A204.1 (cell line): ENCODE data around the gene CPS1.

Experiments
- FAIRE-seq: peaks from 2 replicates; lab custom pipeline; 2012; peaks lifted over from hg19 to GRCh38; lab: Jason Lieb, UNC

The CPS1 gene

DNA sequence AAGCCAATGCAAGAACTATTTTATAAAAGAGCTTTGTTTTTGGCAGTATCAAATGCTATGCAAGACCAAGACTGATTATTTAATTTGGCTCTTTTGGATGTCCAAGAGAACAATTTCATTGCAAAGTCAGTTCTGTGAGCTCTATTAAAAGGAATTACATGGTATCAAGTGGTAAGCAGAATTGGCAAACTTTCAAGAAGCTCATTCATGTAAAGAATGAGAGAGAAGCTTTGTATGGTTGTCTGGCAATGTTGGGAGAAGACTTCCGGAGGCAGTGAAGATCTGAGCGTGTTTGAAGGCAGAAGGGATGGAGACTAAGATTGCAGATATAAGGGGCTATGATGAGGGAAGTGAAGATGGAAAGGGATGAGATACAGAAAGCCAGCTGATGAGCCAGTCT lies 49.6 kb downstream of the CPS1 start:
- FAIRE-seq, result no peak

DNA sequence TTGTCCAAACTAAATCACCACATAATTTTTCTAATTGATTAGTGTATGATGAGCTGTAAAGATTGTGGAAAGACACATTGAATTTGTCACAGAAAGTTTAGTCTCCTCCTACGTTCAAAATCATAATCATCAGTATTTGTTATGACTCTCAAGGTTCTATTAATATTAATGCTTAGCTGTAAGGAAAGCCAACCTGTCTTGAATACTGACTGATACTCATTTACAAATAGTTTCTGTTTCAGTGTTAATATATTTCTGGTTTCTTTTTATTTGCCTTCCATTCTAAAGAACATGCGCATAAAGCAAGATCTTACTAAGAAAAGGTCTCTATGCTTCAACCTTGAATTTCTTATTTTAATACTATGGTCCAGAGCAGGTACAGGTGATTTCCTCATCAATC lies 55.1 kb downstream of the CPS1 start:
- no peak for FAIRE-seq

DNA sequence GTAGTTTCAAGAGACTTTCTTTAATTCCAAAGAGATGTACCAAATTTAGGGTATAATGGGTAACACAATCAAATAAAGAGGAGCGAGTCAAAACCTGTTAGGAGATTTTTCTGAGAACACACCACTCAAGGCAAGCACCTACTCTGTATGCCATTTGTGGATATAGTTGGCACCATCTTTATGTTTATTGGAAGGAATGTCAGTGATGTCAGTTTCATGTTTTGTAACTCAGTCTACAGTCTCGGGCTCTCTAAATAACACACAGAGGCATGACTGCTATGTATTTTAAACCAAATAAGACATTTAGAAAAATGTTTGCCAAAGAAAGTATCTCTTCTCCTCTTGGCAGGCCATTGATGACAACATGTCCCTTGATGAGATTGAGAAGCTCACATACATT lies 59.7 kb downstream of the CPS1 start:
- FAIRE-seq, result no peak

DNA sequence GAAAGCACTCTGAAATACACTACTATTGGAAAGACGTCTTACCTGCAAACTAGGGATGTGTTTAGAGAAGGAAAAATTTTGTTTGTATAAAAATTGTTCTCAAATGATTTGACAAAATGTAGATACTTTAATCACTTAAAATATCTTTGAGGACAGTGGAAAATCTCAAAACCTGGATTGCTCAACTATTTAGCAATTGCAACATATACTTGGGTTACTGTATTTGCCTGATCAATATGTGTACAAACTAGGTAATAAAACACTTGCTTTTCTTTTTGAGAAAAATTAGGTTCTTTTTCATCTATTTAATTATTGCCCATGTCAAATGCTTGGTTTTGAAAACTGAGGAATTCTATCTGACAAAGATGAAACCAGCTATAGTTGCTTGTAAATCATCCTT lies 60.9 kb downstream of the CPS1 start:
- no peak for FAIRE-seq

DNA sequence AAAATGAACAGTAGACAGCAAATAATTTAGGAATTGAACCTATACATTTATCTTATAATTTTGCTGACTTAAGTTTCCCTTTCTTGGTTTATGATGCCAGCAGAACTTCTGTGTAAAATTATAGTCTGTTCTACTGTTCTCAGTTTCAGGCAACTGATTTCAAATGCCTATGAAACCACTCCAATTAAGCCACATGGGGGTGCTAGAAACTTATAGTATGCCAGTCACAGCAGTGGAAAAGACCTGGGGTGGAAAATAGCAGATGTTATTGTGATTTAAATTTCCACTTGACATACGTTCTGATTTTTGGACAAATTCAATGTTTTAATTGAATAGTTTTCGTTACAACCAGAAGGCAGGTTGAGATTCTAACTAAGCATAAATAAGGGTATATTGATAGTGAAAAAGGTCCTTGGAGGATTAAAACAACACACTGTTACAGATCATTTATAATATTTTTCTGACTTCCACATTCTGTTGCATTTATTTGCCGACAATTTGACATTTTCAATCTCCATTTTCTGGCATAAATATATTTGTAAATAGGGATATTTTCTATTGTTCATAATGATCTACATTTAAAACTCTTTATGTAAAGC lies 61.4 kb downstream of the CPS1 start:
- peak; percentile 83 for FAIRE-seq

DNA sequence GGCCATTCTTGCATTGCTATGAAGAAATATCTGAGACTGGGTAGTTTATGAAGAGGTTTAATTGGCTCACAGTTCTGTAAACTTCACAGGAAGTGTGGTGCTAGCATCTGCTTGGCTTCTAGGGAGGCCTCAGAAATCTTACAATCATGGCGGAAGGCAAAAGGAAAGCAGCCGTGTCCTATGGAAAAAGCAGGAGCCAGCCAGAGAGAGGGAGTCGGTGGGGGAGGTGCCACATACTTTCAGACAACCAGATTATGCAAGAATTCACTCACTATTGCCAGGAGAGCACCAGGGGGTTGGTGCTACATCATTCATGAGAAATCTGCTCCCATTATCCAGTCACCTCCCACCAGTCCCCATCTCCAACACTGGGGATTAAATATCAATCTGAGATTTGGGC lies 64.1 kb downstream of the CPS1 start:
- FAIRE-seq, result no peak

DNA sequence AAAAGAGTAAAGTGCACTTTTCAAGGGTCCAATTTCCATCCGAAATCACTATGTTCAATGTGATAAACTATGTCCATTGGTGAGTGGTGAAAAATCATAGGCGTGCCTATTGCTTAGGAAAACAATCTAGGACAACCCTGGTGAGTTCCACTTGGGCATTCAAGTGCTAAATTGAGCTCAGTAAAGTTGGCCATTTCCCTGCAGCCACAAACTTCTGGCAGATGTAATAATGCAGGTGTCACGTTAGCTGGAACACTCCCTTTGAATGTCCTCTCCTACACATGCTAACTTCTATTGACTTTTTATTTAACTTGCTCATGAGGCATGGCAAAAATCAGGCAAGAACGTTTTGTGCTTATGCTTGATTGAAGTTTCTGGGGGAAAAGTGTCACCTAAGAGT lies 67.1 kb downstream of the CPS1 start:
- FAIRE-seq, result no peak

DNA sequence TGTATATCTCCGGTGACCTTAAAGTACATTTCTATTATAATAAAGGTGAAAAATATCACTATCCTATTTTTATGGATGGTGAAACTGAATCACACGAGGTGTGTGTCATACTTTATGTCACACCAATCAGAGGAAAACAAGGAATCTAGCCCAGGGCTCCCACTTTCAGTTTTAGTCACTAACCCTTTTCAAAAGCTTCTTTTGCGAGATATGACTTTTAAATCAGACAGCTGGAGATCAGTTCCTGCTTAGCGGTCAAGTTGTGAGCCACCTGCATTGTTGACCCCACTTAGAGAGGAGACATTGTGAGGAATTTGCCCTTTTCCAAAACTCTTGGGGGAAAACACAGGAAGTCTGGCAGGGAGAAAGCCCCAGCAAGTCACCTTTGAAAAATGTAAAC lies 70.5 kb downstream of the CPS1 start:
- FAIRE-seq, result no peak

DNA sequence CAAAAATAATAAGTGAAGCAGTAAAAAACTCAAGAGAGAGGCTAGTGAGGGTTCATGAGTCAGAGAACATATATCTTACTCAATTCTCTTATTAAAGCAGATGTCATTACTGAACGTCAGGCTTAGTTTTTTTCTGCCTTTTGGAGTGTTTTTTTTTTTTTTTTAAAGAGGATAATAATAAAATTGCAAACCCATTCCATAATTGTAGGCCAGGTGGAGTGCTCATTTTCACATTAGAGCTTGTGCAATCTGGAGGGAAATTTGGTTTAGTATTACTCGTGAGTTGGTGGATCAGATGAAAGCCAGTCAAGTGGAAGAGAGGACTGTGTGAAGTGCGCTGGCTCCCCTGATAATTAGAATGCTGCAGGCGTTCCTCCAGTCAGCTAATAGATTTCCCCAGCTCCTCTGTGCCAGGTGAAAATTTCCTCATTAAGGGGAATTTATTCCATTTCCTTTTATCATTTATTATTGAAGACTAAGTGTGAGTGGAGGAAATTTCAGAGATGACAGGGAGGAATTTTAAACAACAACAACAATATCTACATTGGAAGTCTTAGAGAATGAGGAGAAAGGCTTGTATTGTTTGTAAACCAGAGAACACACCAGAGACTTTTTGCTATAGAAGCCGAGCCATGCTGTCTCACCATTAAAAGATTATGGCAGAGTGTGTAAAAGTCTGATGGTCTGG lies 74.6 kb downstream of the CPS1 start:
- FAIRE-seq, result no peak

DNA sequence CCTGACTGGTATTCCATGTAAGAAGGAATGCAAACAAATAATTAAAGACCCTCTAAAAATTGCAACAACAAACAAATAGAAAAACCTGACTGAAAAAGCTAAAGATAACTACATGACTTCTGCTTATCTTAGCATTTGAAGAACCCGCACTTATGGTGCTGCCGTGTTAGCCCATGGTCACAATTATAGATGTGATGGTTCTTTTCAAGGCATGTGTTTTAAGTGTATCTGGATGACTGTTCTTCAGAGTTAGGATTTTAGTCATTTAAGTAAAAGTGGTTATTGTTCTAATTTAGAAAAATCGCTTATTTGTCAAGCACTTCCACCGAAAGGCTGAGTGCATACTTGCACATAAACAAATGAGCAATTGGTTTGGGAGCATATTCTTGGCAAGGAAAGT lies 77.3 kb downstream of the CPS1 start:
- FAIRE-seq, result no peak

DNA sequence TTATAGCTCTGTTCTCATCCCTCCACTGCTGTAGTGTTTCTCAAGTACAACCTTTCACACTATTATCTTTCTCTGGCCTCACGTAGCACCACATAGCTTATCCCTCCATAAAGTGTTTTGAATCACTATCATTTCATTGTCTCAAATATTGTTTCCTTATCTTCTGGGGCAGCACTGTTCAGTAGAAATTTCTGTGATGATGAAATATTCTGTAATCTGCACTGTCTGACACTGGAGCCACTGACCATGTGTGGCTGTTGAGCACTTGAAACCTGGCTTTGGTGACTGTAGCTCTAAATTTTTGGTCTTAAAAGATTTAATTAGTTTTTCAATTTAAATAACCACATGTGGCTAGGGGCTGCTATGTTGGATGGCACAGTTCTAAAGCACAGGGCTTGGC lies 78.9 kb downstream of the CPS1 start:
- no peak for FAIRE-seq

DNA sequence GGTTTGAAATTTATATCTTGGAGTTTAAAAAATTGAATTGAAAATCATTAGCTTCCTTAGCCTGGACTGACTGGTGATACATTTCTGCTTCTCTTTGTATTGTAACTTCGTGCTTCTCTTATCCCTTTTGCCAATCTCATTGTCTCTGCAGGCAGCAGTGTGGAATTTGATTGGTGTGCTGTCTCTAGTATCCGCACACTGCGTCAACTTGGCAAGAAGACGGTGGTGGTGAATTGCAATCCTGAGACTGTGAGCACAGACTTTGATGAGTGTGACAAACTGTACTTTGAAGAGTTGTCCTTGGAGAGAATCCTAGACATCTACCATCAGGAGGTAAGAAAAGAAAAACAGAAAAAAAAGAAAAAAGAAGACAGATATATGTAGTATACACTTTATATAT lies 85.9 kb downstream of the CPS1 start:
- no peak for FAIRE-seq

DNA sequence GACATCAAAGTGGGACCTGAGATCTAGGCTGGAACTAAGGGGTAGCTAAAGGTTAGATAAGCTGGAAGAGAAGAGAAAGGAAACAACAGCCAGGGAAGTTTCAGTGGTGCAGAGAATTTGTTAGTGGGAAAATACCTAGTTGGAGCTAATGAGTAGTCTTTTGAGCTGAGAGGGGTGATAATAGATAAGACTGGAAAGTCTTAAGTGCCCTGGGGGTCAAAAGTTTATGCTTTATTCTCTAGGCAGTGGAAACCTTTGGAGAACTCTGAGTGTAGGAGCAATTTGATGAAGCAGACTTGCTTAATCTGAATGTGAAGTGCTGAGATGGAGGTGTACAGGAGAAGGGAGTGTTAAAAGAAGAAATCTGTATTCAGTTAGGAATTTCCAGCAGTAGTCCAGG lies 90.8 kb downstream of the CPS1 start:
- no peak for FAIRE-seq

DNA sequence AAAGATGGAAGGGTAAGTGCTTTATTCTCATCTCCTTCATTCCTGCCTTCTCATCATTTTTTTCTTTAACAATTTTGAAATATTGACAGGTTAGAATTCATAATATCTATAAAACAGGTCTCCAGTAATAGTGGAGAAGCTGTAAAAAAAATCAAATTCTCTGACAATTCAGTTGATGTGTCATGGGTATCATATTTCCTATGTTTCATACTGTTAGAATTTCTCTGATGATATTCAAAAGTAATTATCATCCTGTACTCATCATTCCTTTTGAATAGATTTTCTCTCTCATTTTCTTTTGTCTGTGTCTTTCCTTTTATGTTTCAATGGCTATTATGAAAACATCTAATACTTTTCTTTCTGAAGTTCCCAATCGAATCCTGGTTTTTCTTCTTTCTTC lies 97.7 kb downstream of the CPS1 start:
- no peak for FAIRE-seq

DNA sequence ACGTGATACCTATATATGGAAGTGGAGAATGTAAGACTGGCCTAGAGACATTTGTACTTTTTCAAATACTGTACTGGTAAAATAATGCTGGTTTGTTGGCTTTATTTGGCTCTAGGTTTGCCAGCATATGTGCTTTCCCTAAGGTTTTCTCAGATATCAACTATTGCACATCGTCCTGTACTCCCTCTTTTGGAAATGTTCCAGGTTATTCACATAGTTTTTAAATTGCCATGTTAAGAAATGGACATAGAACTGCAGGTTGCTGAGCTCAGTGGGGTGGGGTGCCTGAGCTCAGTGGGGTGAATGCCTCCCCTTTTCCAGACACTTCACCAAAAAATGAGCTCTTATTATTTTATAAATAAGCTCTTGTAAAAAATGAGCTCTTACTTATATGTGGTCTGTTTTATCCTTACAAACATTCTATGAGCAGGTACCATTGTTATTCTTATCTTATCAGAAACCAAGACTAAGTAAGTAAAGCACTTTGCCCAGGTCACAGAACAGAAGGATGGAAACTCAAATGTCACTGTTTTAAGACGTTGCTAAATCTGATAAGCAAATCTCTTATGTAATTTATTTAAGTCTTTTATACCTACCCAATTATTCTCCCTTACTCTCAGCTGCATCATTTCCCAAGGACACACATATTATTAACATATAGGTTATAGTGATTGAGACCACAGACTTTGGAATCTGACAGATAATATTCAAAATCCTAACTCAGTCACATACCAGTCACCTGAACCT lies 99.0 kb downstream of the CPS1 start:
- FAIRE-seq, result no peak

DNA sequence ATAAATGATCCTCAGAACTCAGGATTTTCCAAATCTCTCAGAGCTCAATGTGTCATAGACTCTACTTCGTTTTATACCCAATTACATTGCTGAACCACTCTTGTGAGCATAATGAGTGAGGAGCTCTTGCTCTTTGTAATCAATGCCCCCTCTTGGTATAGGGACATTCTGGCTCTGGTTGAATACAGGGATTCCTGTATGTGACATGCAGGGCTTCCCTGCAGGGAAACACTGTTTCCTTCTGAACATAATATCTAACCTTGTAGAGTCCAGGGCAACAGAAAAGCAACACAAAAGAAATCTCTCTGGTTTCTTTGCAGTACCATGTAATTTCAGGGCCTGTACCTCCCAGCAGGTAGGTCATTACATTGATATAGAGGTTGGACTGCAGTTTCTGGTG lies 101.5 kb downstream of the CPS1 start:
- FAIRE-seq, result no peak

DNA sequence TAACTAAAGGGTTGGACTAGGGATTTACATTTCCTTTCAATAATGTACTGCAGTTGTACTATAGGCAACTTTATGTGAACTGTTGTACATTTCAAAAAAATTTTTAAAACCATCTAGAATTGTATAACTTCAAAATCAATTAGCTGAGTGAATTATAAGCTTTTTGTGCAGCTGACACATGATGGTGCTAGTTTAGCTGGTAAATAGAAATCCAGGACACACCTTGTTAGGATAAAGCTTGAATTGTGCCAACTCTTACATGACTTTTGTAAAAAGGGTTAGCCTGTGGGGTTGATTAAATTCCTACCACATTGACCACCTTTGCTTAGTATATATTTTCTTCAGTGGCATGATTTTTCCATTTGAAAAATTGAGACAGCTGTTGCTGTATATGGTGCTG lies 104.4 kb downstream of the CPS1 start:
- no peak for FAIRE-seq

DNA sequence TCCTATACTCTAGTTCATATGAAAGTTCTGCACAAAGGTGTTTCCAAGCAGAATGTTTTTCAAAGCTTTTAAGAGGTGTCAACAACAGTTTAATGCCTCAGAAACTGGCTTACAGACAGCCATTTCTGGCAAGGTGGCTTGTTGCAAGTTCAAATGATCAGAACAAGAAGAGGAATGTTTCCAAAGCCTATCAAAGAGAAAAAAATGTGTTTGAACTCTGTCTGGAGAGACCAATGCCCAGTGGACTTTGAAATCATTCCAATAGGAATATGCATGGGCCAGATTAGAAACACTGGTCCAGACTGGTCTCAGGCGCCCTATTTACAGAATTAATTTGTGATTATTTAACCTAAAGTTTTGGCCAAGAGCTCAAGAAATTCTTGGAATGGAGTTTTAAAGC lies 106.2 kb downstream of the CPS1 start:
- no peak for FAIRE-seq

DNA sequence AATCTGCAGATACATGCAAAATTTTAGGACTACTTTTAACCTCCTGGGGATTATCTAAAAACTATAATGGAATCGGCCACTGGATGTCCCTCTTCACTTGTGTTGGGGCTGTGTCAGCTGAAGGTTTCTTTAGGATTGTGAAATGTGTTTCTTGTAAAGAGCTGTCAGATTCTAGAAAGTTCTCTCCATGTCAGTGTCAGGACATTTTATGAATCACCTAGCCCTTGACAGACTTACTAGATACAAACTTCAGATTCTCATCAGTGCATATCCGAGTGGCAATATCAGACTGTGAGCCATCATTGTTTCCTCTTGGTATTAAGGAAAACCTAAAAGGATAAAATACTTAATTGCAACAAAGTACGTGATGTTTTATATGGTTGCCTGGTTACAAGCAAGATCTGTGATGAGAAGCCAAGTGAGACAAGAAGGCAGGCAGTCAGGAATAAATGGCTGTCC lies 107.3 kb downstream of the CPS1 start:
- peak; percentile 69 for FAIRE-seq

DNA sequence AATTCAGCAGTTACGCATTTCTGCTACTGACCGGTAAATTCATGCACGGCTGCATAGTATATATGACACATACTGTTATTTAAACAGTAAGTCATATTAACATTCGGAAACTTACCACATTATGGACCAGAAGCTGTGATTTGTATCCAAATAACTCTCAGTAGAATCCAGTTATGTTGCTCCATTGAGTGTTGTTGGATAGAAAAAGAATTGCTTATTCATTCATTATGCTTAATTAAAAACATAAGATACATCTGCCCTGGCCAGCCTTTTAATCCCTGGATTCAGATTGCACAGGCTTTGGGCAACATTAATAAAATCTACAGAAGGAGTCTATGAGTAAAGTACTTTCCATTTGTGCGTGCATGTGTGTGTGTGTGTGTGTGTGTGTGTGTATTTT lies 111.3 kb downstream of the CPS1 start:
- FAIRE-seq, result no peak

DNA sequence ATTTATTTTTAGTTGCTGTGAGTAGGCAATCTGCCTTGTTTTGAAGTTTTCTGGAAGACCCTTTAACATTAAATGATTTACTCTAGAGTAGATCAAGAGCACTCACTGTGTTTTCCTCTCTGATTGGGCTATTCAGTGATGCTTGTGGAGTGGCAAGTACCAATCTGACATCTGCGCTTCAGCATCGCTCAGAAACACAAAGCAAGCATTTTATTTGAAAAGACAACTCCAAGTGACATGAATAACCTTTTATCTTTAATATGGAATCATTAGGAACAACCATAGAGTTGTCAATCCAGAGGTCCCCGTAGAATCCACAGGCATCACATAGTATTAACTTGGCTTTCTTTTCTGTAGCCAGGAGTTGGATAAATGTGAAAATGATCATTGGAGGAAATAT lies 114.7 kb downstream of the CPS1 start:
- FAIRE-seq, result no peak

DNA sequence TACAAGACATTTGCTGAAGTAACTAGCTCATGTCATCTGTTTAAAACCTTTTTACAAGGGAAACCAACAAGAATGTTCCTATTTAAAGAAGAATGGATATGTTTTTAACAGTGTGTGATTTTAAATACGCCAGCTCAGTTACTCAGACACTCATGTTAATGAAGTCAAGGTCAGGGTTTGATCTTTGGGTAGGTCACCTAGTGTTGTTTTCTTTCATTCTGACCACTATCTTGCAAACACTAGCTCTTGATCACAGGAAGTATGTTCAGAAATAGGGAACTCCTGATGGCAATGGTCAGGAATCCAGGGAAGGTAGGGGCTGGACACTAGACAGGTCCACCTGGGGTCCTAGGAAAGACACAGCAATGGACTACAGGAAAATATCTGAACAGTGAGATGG lies 116.7 kb downstream of the CPS1 start:
- no peak for FAIRE-seq

DNA sequence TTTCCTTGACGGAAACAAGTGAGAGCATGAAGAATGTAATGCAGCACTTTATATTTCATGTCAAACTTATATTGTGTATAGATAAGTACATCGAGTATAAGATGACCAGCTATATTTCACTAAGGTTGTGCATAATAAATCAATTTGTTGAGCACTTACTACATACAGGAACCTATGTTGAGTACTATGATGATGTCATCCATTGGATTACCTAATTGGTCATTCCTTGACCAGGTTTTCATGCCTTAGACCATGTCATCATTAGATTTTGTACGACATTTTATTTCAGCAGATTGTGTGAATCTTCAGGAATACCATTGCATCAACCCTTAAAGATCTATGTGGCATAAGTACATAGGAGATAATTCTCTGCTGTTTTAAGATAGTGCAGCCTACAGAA lies 119.7 kb downstream of the CPS1 start:
- FAIRE-seq, result no peak

DNA sequence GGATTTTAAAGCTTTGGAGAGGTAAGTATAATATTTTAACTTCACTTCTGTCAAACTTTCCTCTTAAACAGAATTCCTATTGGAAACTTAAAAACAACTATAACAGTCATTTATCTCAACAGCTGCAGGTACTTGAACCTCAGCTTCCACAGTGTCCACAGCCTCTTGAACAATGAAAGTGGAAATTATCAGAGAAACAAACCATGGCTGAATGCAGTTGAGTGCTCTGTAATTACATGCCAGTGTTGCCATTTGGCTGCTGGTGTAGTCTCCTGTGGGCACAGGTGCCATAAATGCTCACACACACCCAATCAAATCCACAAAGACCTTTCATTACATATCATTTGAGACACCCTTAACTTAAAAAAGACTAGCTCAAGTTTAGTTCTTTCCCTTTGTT lies 125.1 kb downstream of the CPS1 start:
- FAIRE-seq, result no peak
